ENCODE results near the gene CLCN2.

GRCh38 chr3:184314700-184315542, 46.5 kb downstream of the CLCN2 start:
- no peak for TF ChIP-seq CHD2 (IDR thresholded peaks at IDR 0.05; ENCODE audit: low read length, partially characterized antibody)
- no peak for TF ChIP-seq REST (IDR thresholded peaks at IDR 0.05)
- no peak for TF ChIP-seq USF2 (IDR thresholded peaks at IDR 0.05)
- no peak for TF ChIP-seq RFX5 (IDR thresholded peaks at IDR 0.05)
- TF ChIP-seq POLR2A (IDR thresholded peaks at IDR 0.05; ENCODE audit: low read length), result peak; percentile 43

Data from A549 (cell line).